22Rv1 (cell line): Measurements from ENCODE around the gene FAM169A.

ENCODE experiments used
- ZFX ChIP-seq: fragments of 450-650 bp; IDR thresholded peaks from 2 replicates; pipeline ENCODE4 v1.6.1; 2017; ENCODE audit warnings: antibody characterized with exemption, borderline replicate concordance
- TF ChIP-seq, protein P1 (sequence below): fragments of 450-650 bp; IDR thresholded peaks from 2 replicates; pipeline ENCODE4 v1.5.1; 2017; ENCODE audit warnings: mild to moderate bottlenecking

DNA sequence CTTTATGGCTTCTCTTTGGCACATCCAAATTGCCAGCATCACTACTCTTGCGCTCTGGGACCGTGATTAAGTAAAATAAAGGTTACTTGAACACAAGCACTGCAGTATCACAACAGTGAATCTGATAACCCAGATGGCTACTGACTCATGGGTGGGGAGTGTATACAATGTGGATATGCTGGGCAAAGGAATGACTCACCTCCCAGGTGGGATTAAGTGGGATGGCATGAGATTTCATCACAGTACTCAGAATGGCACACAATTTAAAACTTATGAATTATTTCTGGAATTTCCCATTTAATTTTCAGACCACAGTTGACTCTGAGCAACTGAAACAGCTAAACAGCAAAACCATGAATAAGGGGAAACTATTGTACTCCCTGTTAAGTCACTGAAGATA is 103.6 kb downstream of the FAM169A start:
- TF ChIP-seq, protein P1, sequence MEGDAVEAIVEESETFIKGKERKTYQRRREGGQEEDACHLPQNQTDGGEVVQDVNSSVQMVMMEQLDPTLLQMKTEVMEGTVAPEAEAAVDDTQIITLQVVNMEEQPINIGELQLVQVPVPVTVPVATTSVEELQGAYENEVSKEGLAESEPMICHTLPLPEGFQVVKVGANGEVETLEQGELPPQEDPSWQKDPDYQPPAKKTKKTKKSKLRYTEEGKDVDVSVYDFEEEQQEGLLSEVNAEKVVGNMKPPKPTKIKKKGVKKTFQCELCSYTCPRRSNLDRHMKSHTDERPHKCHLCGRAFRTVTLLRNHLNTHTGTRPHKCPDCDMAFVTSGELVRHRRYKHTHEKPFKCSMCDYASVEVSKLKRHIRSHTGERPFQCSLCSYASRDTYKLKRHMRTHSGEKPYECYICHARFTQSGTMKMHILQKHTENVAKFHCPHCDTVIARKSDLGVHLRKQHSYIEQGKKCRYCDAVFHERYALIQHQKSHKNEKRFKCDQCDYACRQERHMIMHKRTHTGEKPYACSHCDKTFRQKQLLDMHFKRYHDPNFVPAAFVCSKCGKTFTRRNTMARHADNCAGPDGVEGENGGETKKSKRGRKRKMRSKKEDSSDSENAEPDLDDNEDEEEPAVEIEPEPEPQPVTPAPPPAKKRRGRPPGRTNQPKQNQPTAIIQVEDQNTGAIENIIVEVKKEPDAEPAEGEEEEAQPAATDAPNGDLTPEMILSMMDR = no peak
- no peak for TF ChIP-seq ZFX
